IMR-90 (cell line): Measurements from ENCODE around the gene TRIM38.

Experiments used
- BHLHE40 ChIP-seq: fragments of 150-350 bp; IDR thresholded peaks from 2 replicates; pipeline ENCODE4 v1.6.1; 2016; ENCODE audit warnings: mild to moderate bottlenecking, low read depth, low read length
- CTCF ChIP-seq: conservative IDR thresholded peaks from 2 replicates; pipeline ENCODE4 v1.5.1; 2012; ENCODE audit warnings: mild to moderate bottlenecking, low read depth, low read length, improper control_type of control experiment
- ELK1 ChIP-seq: fragments of 150-350 bp; IDR thresholded peaks from 2 replicates; pipeline ENCODE4 v1.6.1; 2016; ENCODE audit warnings: low read depth, mild to moderate bottlenecking, low read length, moderate library complexity, borderline replicate concordance
- FOS ChIP-seq: fragments of 150-350 bp; IDR thresholded peaks from 2 replicates; pipeline ENCODE4 v1.6.1; 2016; ENCODE audit warnings: low read depth, low read length
- MXI1 ChIP-seq: IDR thresholded peaks from 2 replicates; pipeline ENCODE4 v1.6.1; 2012; ENCODE audit warnings: low read depth, mild to moderate bottlenecking, low read length, moderate library complexity, borderline replicate concordance
- POLR2A ChIP-seq: IDR thresholded peaks from 2 replicates; pipeline ENCODE4 v1.6.1; 2012; ENCODE audit warnings: mild to moderate bottlenecking, low read depth, low read length
- RAD21 ChIP-seq: IDR thresholded peaks from 2 replicates; pipeline ENCODE4 v1.6.1; 2012; ENCODE audit warnings: low read length, improper control_type of control experiment
- RFX5 ChIP-seq: IDR thresholded peaks from 2 replicates; pipeline ENCODE4 v1.8.0; 2012; ENCODE audit warnings: low read depth, mild to moderate bottlenecking, low read length, moderate library complexity
- SMC3 ChIP-seq: fragments of 150-350 bp; IDR thresholded peaks from 2 replicates; pipeline ENCODE4 v1.6.1; 2016; ENCODE audit warnings: low read depth, mild to moderate bottlenecking, antibody characterized with exemption, low read length, moderate library complexity

- TF ChIP-seq RAD21 (no peak), CTCF (no peak), POLR2A (no peak), SMC3 (no peak), RFX5 (no peak), MXI1 (no peak), ELK1 (no peak), FOS (no peak), BHLHE40 (no peak)
Measured at GRCh38 chr6:25960734-25961133, 1.9 kb upstream of the TRIM38 start.
